Measurements from ENCODE around the gene UGT1A4. TPM values are rescaled to one million over a fixed set of nuclear protein-coding genes. Genes with fewer than 3 reads are reported as not detected.

The UGT1A4 gene
- total and polyA plus RNA-seq, 5 donors from 2014 or later, result not detected

DNA sequence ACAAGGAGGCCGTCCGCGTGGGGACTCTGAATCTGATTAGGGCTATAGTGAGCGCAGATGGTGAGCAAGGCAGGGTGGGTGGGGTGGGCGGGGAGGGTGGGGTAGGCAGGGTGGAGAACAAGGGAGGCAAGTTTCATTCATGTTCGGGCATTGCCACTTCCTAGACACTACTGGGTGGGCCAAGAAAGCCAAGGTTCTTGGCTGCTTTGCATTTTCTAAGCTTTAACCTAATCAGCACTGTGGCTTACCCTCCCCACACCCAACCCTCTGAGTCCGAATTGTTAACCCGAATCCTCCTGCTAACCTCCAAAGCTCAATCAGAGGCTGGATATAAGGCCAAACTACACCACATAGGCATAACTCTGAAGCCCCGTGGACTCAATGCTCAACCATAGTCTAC lies 77.7 kb downstream of the UGT1A4 start:
- H3K4me3 ChIP-seq (ENCODE audit: low read depth, low read length), result no peak overlapping the region
- H3K27me3 ChIP-seq (ENCODE audit: control insufficient read depth, insufficient read depth, low read length), result no peaks in the 10 kb centered on the region
- no peak overlapping the region for H3K27ac ChIP-seq (ENCODE audit: insufficient read depth, low read length, poor library complexity, severe bottlenecking)
- no peak overlapping the region for H3K4me3 Mint-ChIP-seq
- no peaks in the 10 kb centered on the region for H3K36me3 Mint-ChIP-seq
- H3K27me3 Mint-ChIP-seq, result peaks cover 4% of the 10 kb centered on the region
- peaks cover 0 to 4% (median 0%) of the 10 kb centered on the region in 7 donors for H3K9me3 Mint-ChIP-seq
- no peaks in the 10 kb centered on the region for H3K9me3 ChIP-seq (ENCODE audit: control insufficient read depth in 2 of 2, low read length in 2 of 2)
- ATAC-seq (ENCODE audit: low read depth in 2 of 2) (no peak), DNase-seq (no peak)
- no peaks in the 10 kb centered on the region for H3K4me1 Mint-ChIP-seq
- H3K4me1 ChIP-seq (ENCODE audit: control insufficient read depth, insufficient read depth, low read length, poor library complexity, severe bottlenecking), result no peaks in the 10 kb centered on the region
- no peaks in the 10 kb centered on the region for H3K36me3 ChIP-seq (ENCODE audit: control insufficient read depth, insufficient read depth, low read length)
- no peak overlapping the region for H3K27ac Mint-ChIP-seq

DNA sequence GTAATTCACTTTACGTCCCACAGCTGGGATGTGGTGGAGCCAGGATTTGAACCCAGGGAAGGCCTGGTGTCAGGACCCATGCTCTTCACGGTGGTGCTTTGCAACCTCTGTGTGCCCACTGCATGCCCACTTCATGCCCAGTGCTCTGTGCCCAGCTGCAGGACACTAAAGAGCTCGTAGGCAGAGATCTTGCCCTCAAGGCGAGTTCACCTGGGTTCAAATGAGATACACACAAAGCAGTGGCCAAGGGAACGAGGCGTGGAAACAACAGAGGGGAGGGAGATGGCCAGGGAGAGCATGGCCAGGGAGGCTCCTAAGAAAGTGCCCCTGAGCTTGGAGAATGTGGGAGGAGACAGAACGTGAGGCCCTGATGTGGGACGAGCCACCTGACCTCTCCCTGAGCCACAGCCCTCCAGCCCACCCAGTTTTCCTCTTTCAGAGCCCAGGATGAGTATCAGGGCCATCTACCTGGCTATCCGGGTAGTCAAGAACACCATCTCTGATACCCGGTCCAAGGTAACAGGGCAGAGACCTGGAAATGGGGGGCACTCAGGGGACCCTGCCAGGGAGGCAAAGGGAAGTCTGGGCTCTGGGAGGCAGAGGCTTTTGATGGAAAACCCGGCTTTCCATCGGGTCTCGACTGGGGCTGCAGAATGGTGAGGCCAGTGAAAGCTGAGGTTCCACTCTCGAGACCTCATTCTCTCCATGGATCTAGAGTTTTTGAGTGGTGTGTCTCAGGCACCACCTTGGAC lies 80.0 kb downstream of the UGT1A4 start:
- Mint-ChIP-seq H3K4me1 (no peaks in the 10 kb centered on the region), H3K36me3 (no peaks in the 10 kb centered on the region), H3K4me3 (no peak overlapping the region), H3K9me3 (peaks cover 0 to 4% (median 0%) of the 10 kb centered on the region in 7 donors), H3K27me3 (peaks cover 4% of the 10 kb centered on the region), H3K27ac (no peak overlapping the region)
- Histone ChIP-seq H3K27me3 (ENCODE audit: control insufficient read depth, insufficient read depth, low read length) (no peaks in the 10 kb centered on the region), H3K4me3 (ENCODE audit: low read depth, low read length) (no peak overlapping the region), H3K27ac (ENCODE audit: insufficient read depth, low read length, poor library complexity, severe bottlenecking) (no peak overlapping the region), H3K36me3 (ENCODE audit: control insufficient read depth, insufficient read depth, low read length) (no peaks in the 10 kb centered on the region), H3K4me1 (ENCODE audit: control insufficient read depth, insufficient read depth, low read length, poor library complexity, severe bottlenecking) (no peaks in the 10 kb centered on the region), H3K9me3 (ENCODE audit: control insufficient read depth in 2 of 2, low read length in 2 of 2) (no peaks in the 10 kb centered on the region)
- DNase-seq (no peak), ATAC-seq (ENCODE audit: low read depth in 2 of 2) (no peak)

DNA sequence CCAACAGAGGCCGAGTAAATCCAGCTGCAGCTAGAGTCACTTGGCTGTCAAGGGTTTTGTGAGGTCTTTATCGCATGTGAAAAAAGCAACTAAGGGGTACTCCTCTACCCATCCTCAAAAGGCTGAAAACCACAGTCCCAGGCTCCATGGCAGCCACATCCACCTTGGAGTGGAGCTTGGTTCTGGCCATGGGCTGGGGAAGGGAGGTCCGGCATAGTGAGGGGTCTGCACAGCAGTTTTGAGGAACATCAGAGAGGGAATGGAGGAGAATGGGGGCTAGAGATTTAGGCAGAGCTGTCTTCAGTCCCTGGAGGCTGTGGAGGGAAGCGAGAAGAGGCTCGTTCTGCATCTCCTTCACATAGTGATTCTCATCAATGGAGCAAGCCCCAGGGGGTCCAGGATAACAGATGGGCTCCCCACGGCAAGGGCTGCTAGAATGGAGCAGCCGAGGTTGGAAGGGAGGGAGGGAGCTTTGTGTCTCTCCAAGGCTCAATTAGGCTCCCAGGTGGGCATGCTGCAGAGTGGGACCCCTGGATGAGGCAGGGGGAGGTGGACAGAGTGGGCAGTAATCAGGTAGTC lies 80.6 kb downstream of the UGT1A4 start:
- Mint-ChIP-seq H3K4me1 (no peaks in the 10 kb centered on the region), H3K9me3 (peaks cover 0 to 4% (median 0%) of the 10 kb centered on the region in 7 donors), H3K27ac (no peak overlapping the region), H3K4me3 (no peak overlapping the region), H3K27me3 (peaks cover 4% of the 10 kb centered on the region), H3K36me3 (no peaks in the 10 kb centered on the region)
- no peaks in the 10 kb centered on the region for H3K27me3 ChIP-seq (ENCODE audit: control insufficient read depth, insufficient read depth, low read length)
- H3K4me1 ChIP-seq (ENCODE audit: control insufficient read depth, insufficient read depth, low read length, poor library complexity, severe bottlenecking), result no peaks in the 10 kb centered on the region
- H3K9me3 ChIP-seq (ENCODE audit: control insufficient read depth in 2 of 2, low read length in 2 of 2), result no peaks in the 10 kb centered on the region
- no peak overlapping the region for H3K4me3 ChIP-seq (ENCODE audit: low read depth, low read length)
- H3K36me3 ChIP-seq (ENCODE audit: control insufficient read depth, insufficient read depth, low read length), result no peaks in the 10 kb centered on the region
- no peak overlapping the region for H3K27ac ChIP-seq (ENCODE audit: insufficient read depth, low read length, poor library complexity, severe bottlenecking)
- DNase-seq (no peak), ATAC-seq (ENCODE audit: low read depth in 2 of 2) (no peak)

DNA sequence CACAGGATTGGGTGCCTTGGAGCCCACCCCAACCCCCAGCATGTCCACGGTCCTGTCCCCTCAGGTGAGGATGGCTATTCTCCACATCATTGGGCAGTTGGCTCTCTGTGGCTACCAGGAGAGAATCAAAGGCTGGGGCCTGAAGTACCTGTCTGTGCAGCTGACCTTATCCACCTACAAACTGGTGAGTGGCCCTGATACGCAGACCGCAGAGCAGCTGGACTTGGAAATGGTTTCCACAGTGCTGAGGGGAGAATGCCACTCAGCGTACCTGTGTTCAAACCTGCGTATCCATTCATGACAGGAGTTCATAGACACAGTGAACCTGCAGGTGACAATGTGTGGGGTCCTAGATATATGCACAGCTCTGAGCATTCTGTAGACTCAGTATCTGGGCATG lies 81.2 kb downstream of the UGT1A4 start:
- no peak overlapping the region for H3K27ac ChIP-seq (ENCODE audit: insufficient read depth, low read length, poor library complexity, severe bottlenecking)
- peaks cover 4% of the 10 kb centered on the region for H3K27me3 Mint-ChIP-seq
- peaks cover 0 to 4% (median 0%) of the 10 kb centered on the region in 7 donors for H3K9me3 Mint-ChIP-seq
- DNase-seq, result no peak
- H3K4me3 ChIP-seq (ENCODE audit: low read depth, low read length), result no peak overlapping the region
- H3K4me1 Mint-ChIP-seq, result no peaks in the 10 kb centered on the region
- H3K27me3 ChIP-seq (ENCODE audit: control insufficient read depth, insufficient read depth, low read length), result no peaks in the 10 kb centered on the region
- H3K9me3 ChIP-seq (ENCODE audit: control insufficient read depth in 2 of 2, low read length in 2 of 2), result no peaks in the 10 kb centered on the region
- H3K36me3 ChIP-seq (ENCODE audit: control insufficient read depth, insufficient read depth, low read length), result no peaks in the 10 kb centered on the region
- H3K27ac Mint-ChIP-seq, result no peak overlapping the region
- no peaks in the 10 kb centered on the region for H3K4me1 ChIP-seq (ENCODE audit: control insufficient read depth, insufficient read depth, low read length, poor library complexity, severe bottlenecking)
- no peak overlapping the region for H3K4me3 Mint-ChIP-seq
- no peaks in the 10 kb centered on the region for H3K36me3 Mint-ChIP-seq
- ATAC-seq (ENCODE audit: low read depth in 2 of 2), result no peak

DNA sequence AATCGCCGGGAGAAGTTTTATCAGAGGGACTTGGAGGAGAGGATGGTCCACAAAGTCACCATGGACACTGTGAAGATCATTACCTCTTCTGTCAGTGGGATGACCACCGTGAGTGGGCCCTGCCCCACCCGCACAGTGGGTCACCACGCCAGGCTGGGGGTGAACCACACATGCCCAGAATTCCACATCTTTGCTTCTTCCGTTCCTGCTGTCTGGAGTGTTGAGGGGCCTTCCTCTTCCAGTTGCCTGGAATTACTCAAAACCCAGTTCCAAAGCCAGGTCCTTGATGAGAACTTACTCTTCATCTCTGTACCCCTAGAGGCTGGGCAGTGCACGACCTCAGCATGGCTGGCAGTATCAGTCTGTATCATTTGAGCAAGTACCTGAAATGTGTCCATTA lies 81.7 kb downstream of the UGT1A4 start:
- Mint-ChIP-seq H3K9me3 (peaks cover 0 to 4% (median 0%) of the 10 kb centered on the region in 7 donors), H3K4me1 (no peaks in the 10 kb centered on the region), H3K27ac (no peak overlapping the region), H3K4me3 (no peak overlapping the region), H3K36me3 (no peaks in the 10 kb centered on the region), H3K27me3 (peaks cover 7% of the 10 kb centered on the region)
- H3K27me3 ChIP-seq (ENCODE audit: control insufficient read depth, insufficient read depth, low read length), result peaks cover 3% of the 10 kb centered on the region
- H3K9me3 ChIP-seq (ENCODE audit: control insufficient read depth in 2 of 2, low read length in 2 of 2), result no peaks in the 10 kb centered on the region
- H3K4me1 ChIP-seq (ENCODE audit: control insufficient read depth, insufficient read depth, low read length, poor library complexity, severe bottlenecking), result no peaks in the 10 kb centered on the region
- DNase-seq (no peak), ATAC-seq (ENCODE audit: low read depth in 2 of 2) (no peak)
- no peak overlapping the region for H3K27ac ChIP-seq (ENCODE audit: insufficient read depth, low read length, poor library complexity, severe bottlenecking)
- H3K36me3 ChIP-seq (ENCODE audit: control insufficient read depth, insufficient read depth, low read length), result no peaks in the 10 kb centered on the region
- H3K4me3 ChIP-seq (ENCODE audit: low read depth, low read length), result no peak overlapping the region

DNA sequence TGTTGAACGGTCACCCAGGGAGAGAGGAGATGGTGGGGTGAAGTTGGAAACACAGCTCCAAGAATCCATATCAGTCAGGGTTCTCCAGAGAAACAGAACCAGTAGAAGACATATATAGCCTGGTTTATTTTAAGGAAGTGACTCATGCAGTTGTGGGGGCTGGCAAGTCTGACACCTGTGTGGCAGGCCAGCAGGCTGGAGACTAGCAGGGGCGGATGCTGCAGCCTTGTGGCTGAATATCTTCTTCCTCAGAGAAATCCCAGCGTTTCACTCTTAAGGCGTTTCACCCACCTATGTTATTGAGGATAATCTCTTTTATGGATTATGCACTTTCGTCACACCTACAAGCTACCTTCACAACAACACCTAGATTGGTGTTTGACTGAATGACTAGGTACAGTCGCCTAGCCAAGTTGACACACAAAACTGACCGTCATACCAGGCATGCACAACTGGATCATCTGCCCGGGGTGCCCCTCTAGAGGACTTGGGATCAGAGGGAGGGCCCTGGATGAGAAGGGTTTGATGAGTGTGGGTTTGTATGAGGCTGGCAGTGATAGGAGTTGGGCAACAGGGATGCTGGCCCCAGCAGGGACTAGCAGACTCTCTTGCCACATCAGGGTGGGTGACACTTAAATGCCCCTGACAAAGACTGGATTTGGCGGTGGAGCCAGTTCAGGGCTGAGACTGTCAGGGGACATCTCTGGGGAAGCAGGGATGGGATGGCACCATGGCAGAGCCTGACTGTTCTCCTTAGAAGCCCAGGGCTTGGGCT lies 83.0 kb downstream of the UGT1A4 start:
- Mint-ChIP-seq H3K27me3 (peaks cover 16% of the 10 kb centered on the region), H3K9me3 (peaks cover 0 to 4% (median 0%) of the 10 kb centered on the region in 7 donors), H3K4me1 (no peaks in the 10 kb centered on the region), H3K4me3 (no peak overlapping the region), H3K27ac (peak overlapping the region in 1 of 3 donors; percentile 56), H3K36me3 (no peaks in the 10 kb centered on the region)
- H3K27ac ChIP-seq (ENCODE audit: insufficient read depth, low read length, poor library complexity, severe bottlenecking), result no peak overlapping the region
- H3K9me3 ChIP-seq (ENCODE audit: control insufficient read depth in 2 of 2, low read length in 2 of 2), result no peaks in the 10 kb centered on the region
- H3K4me3 ChIP-seq (ENCODE audit: low read depth, low read length), result no peak overlapping the region
- no peaks in the 10 kb centered on the region for H3K4me1 ChIP-seq (ENCODE audit: control insufficient read depth, insufficient read depth, low read length, poor library complexity, severe bottlenecking)
- no peak for ATAC-seq (ENCODE audit: low read depth in 2 of 2)
- DNase-seq, result no peak
- no peaks in the 10 kb centered on the region for H3K36me3 ChIP-seq (ENCODE audit: control insufficient read depth, insufficient read depth, low read length)
- peaks cover 3% of the 10 kb centered on the region for H3K27me3 ChIP-seq (ENCODE audit: control insufficient read depth, insufficient read depth, low read length)

DNA sequence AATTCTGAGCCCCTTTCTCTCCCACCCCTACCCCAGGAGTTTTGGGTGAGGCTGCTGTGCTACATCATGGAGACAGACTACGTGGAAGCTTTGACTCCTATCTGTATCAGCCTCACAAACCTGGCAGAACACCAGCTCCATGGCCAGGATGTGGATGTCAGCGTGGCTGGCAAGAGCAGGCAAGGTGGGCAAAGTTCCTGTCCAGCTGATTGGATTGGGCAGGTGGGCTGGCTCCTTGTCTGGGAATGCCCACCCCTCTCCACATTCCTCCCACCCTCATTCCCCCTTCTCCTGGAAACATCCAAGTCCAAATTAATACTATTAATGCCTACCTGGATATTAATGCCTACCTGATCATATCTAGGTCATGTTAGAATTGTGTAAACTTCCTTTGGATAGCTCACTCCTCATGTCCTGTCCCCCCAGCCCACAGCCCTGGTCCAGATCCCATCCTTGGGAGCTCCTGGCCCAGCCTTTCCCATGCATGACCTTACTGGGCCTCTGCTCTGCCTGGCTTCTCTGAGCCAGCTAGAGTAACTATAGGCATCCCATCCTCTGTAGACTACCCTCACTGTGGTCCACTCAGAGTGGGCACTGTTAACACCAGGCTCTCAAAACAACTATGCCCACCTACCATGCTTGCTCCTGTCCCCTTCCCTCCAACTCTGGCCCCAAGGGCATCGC lies 83.7 kb downstream of the UGT1A4 start:
- H3K4me1 ChIP-seq (ENCODE audit: control insufficient read depth, insufficient read depth, low read length, poor library complexity, severe bottlenecking), result no peaks in the 10 kb centered on the region
- no peaks in the 10 kb centered on the region for H3K9me3 ChIP-seq (ENCODE audit: control insufficient read depth in 2 of 2, low read length in 2 of 2)
- Mint-ChIP-seq H3K27me3 (peaks cover 11% of the 10 kb centered on the region), H3K4me3 (no peak overlapping the region), H3K36me3 (no peaks in the 10 kb centered on the region), H3K9me3 (peaks cover 0 to 4% (median 0%) of the 10 kb centered on the region in 7 donors), H3K4me1 (no peaks in the 10 kb centered on the region), H3K27ac (no peak overlapping the region)
- H3K36me3 ChIP-seq (ENCODE audit: control insufficient read depth, insufficient read depth, low read length), result no peaks in the 10 kb centered on the region
- DNase-seq, result no peak
- no peak for ATAC-seq (ENCODE audit: low read depth in 2 of 2)
- H3K4me3 ChIP-seq (ENCODE audit: low read depth, low read length), result no peak overlapping the region
- peaks cover 3% of the 10 kb centered on the region for H3K27me3 ChIP-seq (ENCODE audit: control insufficient read depth, insufficient read depth, low read length)
- no peak overlapping the region for H3K27ac ChIP-seq (ENCODE audit: insufficient read depth, low read length, poor library complexity, severe bottlenecking)
